Neural progenitor cell (in vitro differentiated cells): ENCODE data around the gene PSKH1.

Source experiments
- EZH2 ChIP-seq: fragments of 200-600 bp; sonication (generic); IDR thresholded peaks from 2 replicates; pipeline ENCODE4 v1.6.1; 2017; ENCODE audit warnings: antibody characterized with exemption, mild to moderate bottlenecking, moderate library complexity
- EZH2phosphoT487 ChIP-seq: fragments of 200-600 bp; sonication (generic); IDR thresholded peaks from 2 replicates; pipeline ENCODE4 v1.6.1; 2017; ENCODE audit warnings: antibody characterized with exemption
- TF ChIP-seq, protein P1 (sequence below): fragments of 200-600 bp; sonication (generic); IDR thresholded peaks from 2 replicates; pipeline ENCODE4 v1.5.1; 2017; ENCODE audit warnings: antibody characterized with exemption, mild to moderate bottlenecking

DNA sequence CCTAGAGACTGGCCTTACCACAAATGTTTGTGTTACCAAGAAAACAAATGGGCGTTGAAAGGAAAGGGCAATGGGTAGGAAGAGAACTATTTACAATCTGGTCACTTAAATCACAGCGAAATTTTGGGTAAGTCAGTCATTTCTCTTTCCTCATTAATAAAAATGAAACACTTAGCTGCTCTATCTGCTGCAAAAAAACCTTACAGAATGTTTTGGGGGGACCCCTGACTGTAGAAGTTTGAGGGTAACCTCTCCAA lies 47.1 kb upstream of the PSKH1 start:
- TF ChIP-seq, protein P1, sequence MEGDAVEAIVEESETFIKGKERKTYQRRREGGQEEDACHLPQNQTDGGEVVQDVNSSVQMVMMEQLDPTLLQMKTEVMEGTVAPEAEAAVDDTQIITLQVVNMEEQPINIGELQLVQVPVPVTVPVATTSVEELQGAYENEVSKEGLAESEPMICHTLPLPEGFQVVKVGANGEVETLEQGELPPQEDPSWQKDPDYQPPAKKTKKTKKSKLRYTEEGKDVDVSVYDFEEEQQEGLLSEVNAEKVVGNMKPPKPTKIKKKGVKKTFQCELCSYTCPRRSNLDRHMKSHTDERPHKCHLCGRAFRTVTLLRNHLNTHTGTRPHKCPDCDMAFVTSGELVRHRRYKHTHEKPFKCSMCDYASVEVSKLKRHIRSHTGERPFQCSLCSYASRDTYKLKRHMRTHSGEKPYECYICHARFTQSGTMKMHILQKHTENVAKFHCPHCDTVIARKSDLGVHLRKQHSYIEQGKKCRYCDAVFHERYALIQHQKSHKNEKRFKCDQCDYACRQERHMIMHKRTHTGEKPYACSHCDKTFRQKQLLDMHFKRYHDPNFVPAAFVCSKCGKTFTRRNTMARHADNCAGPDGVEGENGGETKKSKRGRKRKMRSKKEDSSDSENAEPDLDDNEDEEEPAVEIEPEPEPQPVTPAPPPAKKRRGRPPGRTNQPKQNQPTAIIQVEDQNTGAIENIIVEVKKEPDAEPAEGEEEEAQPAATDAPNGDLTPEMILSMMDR, result no peak
- no peak for TF ChIP-seq EZH2
- no peak for TF ChIP-seq EZH2phosphoT487
